ENCODE data around the gene CLRN2. TPM values are rescaled to one million over a fixed set of nuclear protein-coding genes. Genes with fewer than 3 reads are reported as not detected.

The CLRN2 gene
- total and polyA plus RNA-seq, 2 of the 4 experiments (the other 2 are of a cell fraction) = not detected

DNA sequence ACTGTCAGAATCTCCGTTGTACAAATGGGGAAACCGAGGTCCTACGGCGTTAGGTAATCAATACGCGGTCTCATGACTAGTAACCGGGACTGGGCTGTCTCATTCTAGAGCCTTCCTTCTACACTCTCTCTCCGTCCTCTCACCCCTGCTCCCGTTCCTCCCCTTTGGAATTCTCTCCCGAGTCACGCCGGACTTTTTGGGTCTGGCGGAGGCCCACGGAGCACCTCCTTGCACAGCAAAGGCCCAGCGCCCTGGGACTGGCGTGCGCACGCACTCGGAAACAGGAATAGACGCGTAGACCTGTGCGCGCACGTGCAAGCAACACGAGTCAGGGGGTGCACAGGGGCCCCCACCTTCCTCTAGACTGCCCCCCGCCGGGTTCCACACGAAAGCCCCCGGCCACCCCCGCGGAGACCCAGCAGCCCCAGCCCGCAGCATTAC lies 3.4 kb upstream of the CLRN2 start:
- Histone ChIP-seq H3K27me3 (ENCODE audit: control insufficient read depth, insufficient read depth, low read length) (peaks cover 14% of the 10 kb centered on the region), H2AK5ac (ENCODE audit: low read depth, low read length) (no peak overlapping the region), H2BK15ac (ENCODE audit: low read depth, low read length) (no peak overlapping the region), H3K9me3 (ENCODE audit: control insufficient read depth, insufficient read depth, low read length) (no peaks in the 10 kb centered on the region), H3K4me1 (ENCODE audit: control insufficient read depth, insufficient read depth, low read length) (peaks cover 2% of the 10 kb centered on the region; the same call in 1 of the 2 replicates), H3K79me1 (ENCODE audit: low read depth in 1 of 2, low read length in 2 of 2) (peaks cover 11 to 21% of the 10 kb centered on the region in 2 experiments), H4K91ac (ENCODE audit: insufficient read depth, low read depth, low read length) (no peak overlapping the region; the same call in 1 of the 2 replicates), H4K5ac (ENCODE audit: low read depth, low read length) (no peak overlapping the region), H3K18ac (ENCODE audit: low read depth, low read length) (no peak overlapping the region), H2BK5ac (ENCODE audit: low read depth, low read length, poor library complexity, severe bottlenecking) (no peak overlapping the region), H4K20me1 (ENCODE audit: insufficient read depth, low read length) (no peaks in the 10 kb centered on the region), H3K9me1 (ENCODE audit: insufficient read depth, low read length) (peaks cover 3% of the 10 kb centered on the region; the same call in 1 of the 2 replicates), H2AFZ (replicated peaks; ENCODE audit: low read length, poor library complexity) (peak overlapping the region; percentile 93), H2AK9ac (replicated peaks; ENCODE audit: low read depth, low read length, poor library complexity) (peak overlapping the region; percentile 81), H3K23ac (ENCODE audit: low read depth, low read length) (peak overlapping the region; percentile 65; the same call in 1 of the 2 replicates), H3K14ac (replicated peaks; ENCODE audit: low read depth, low read length) (peak overlapping the region; percentile 83), H2BK20ac (ENCODE audit: low read depth, low read length) (no peak overlapping the region), H3K36me3 (ENCODE audit: control insufficient read depth, insufficient read depth, low read length) (peaks cover 6% of the 10 kb centered on the region), H2BK120ac (ENCODE audit: low read depth, low read length) (no peak overlapping the region), H4K8ac (ENCODE audit: low read depth in 2 of 2, low read length in 2 of 2) (peak overlapping the region; percentile 36 to 71; a peak in 2 of 4 replicates), H3K4me2 (ENCODE audit: low read depth, low read length) (peak overlapping the region; percentile 92), H3K4me3 (ENCODE audit: insufficient read depth, low read depth, low read length) (peak overlapping the region; percentile 59), H3K9ac (ENCODE audit: low read depth, low read length) (peak overlapping the region; percentile 43), H3K56ac (ENCODE audit: extremely low read depth, insufficient read depth, low read length) (no peak overlapping the region), H3K4ac (ENCODE audit: low read depth, low read length) (peak overlapping the region; percentile 35), H3K27ac (ENCODE audit: insufficient read depth, low read length) (peak overlapping the region; percentile 11; the same call in 1 of the 2 replicates)
- no TSS peak for BruUV-seq (replicated peaks)
- dilution Hi-C loops (cut with HindIII; ENCODE audit: low sequenced_read_pairs, unreplicated experiment) (no loop called here), intact Hi-C loops (cut with micrococcal nuclease) (no loop called here), in situ Hi-C loops (cut with MboI; ENCODE audit: low sequenced_read_pairs) (no loop called here)
- DNase-seq (peak; percentile 33), ATAC-seq (ENCODE audit: low read depth) (peak; percentile 73)
- TF ChIP-seq RAD21 (IDR thresholded peaks at IDR 0.05; ENCODE audit: low read length) (no peak), BHLHE40 (IDR thresholded peaks at IDR 0.05; ENCODE audit: low read depth, low read length) (peak; percentile 65; the same call in 1 of the 2 replicates)
- ChIA-PET CTCF (interaction anchor here (0.7 to 1.5 kb wide), 3 partner anchors 14 to 137 kb away, joined by 3 to 7 read pairs (median 4); no protein-coding TSS in a partner anchor), POLR2A (ENCODE audit: unreplicated experiment) (no interaction called here)
- WGBS, 2 experiments (ENCODE audit: extremely low coverage in 2 of 2, insufficient read length in 1 of 2) = 9% methylated on average over 11 of the region's 32 CpGs; no CpG with 5 or more reads in 1 of the 2 experiments
